Epithelial cell of alveolus of lung (primary cell): ENCODE data around the gene NXF2. TPM values are rescaled to one million over a fixed set of nuclear protein-coding genes. Genes with fewer than 3 reads are reported as not detected.

Experiments
- total RNA-seq: library from RNA; depleted of rRNA; stranded (reverse); fragments of >200 nt; gene quantifications from 2 replicates; pipeline ENCODE4 v1.2.1, GENCODE V29; 2015

NXF2 gene, protein sequence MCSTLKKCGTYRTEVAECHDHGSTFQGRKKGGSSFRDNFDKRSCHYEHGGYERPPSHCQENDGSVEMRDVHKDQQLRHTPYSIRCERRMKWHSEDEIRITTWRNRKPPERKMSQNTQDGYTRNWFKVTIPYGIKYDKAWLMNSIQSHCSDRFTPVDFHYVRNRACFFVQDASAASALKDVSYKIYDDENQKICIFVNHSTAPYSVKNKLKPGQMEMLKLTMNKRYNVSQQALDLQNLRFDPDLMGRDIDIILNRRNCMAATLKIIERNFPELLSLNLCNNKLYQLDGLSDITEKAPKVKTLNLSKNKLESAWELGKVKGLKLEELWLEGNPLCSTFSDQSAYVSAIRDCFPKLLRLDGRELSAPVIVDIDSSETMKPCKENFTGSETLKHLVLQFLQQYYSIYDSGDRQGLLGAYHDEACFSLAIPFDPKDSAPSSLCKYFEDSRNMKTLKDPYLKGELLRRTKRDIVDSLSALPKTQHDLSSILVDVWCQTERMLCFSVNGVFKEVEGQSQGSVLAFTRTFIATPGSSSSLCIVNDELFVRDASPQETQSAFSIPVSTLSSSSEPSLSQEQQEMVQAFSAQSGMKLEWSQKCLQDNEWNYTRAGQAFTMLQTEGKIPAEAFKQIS
- not detected in 2 replicates for total RNA-seq

GRCh38 chrX:102246893-102247292, at the start of gene NXF2:
Gene NXF2, plus strand, starts transcription at chrX:102247167. Its CDS starts 59,912 bp downstream, at chrX:102307079.

GRCh38 chrX:102214986-102215385, 32.0 kb upstream of the NXF2 start, which contains the start of gene TCP11X1:
Gene TCP11X1, plus strand, starts transcription at chrX:102215301.

Other genes starting within 250 kb of the NXF2 start
- gene TCEAL2, start 121.5 kb upstream of the NXF2 start, total RNA-seq: not detected in 2 replicates
- gene TCEAL6, start 104.7 kb upstream of the NXF2 start, total RNA-seq: not detected in 2 replicates
- not detected in 2 replicates for gene BEX5, start 91.2 kb upstream of the NXF2 start, total RNA-seq
- gene TCP11X1, start 31.9 kb upstream of the NXF2 start, total RNA-seq: not detected in 2 replicates
- gene NXF2B, start 192.8 kb downstream of the NXF2 start, total RNA-seq: not detected in 2 replicates
- gene TCP11X2, start 224.6 kb downstream of the NXF2 start, total RNA-seq: not detected in 2 replicates